HepG2 (cell line): Measurements from ENCODE around the gene KRT71. TPM values are rescaled to one million over a fixed set of nuclear protein-coding genes. Genes with fewer than 3 reads are reported as not detected.

Experiments used
- ATAC-seq: fragments of 200-7000 bp; cut with Tn5 transposase; 3 replicates; pipeline ENCODE4 v1.9.1; 2020; ENCODE audit warnings: mild to moderate bottlenecking, moderate library complexity
- BruUV-seq: library from RNA; stranded (reverse); fragments of 400-500 nt; replicated peaks from 2 replicates; lab custom pipeline; 2021; lab: Mats Ljungman, UMichigan
- CTCF ChIA-PET: fragments of 300-600 bp; formaldehyde crosslinking; extraction: SDS; loops from one replicate; lab custom pipeline; 2021; ENCODE audit warnings: low total read pairs, inconsistent platforms, low intra/inter-chr PET ratio; lab: Yijun Ruan, JAX
- POLR2A ChIA-PET: fragments of 350-600 bp; sonication (Branson Sonifier 250); formaldehyde crosslinking; loops from one replicate; lab custom pipeline; 2020; ENCODE audit warnings: antibody characterized with exemption, inconsistent platforms; lab: Yijun Ruan, JAX
- DNase-seq: peaks from one replicate; pipeline ENCODE4 v3.0.0-alpha.2; 2015; ENCODE audit warnings: low spot score
- FAIRE-seq: peaks from 3 replicates; lab custom pipeline; 2011; peaks lifted over from hg19 to GRCh38; lab: Jason Lieb, UNC
- H2AFZ ChIP-seq: one replicate; pipeline ENCODE4 v1.6.1; 2011; ENCODE audit warnings: low read length, inconsistent platforms
- H3K27ac ChIP-seq: fragments of 300-600 bp; 3 replicates; pipeline ENCODE4 v1.8.0; 2011; ENCODE audit warnings: mixed run types, mild to moderate bottlenecking, mixed read lengths, low read length, inconsistent platforms; ENCODE audit not compliant: insufficient read depth; ENCODE audit errors: extremely low read length
- H3K27me3 ChIP-seq, 2 experiments: fragments of 200-600 bp in 1 of 2; 2 replicates in 1 of 2; 3 replicates in 1 of 2; pipeline versions ENCODE4 v1.6.0 to v1.8.0; 2011; ENCODE audit warnings: low read length in 2 of 2, mild to moderate bottlenecking in 2 of 2, moderate library complexity in 2 of 2, inconsistent platforms in 1 of 2; ENCODE audit not compliant: insufficient read depth in 2 of 2, control insufficient read depth in 1 of 2
- H3K36me3 ChIP-seq, 2 experiments: fragments of 200-600 bp in 1 of 2; replicated peaks in 1 of 2; 2 replicates in 1 of 2; 3 replicates in 1 of 2; pipeline versions ENCODE4 v1.5.1 to v1.8.0; 2011; ENCODE audit warnings: low read length in 2 of 2, inconsistent platforms in 1 of 2; ENCODE audit not compliant: insufficient read depth in 2 of 2, control insufficient read depth in 1 of 2
- H3K4me1 ChIP-seq: 2 replicates; pipeline ENCODE4 v1.5.1; 2012; ENCODE audit warnings: low read length, inconsistent platforms; ENCODE audit not compliant: insufficient read depth
- H3K4me2 ChIP-seq: 2 replicates; pipeline ENCODE4 v1.6.0; 2011; ENCODE audit warnings: low read depth, low read length, inconsistent platforms
- H3K4me3 ChIP-seq, 3 experiments: fragments of 200-600 bp in 1 of 3; sonication (generic), shearing (Covaris generic) in 1 of 3; replicated peaks in 1 of 3; 2 replicates each; pipeline ENCODE4 v1.5.1; 2011 to 2016; ENCODE audit warnings: low read length in 3 of 3, inconsistent platforms in 2 of 3, low read depth in 2 of 3, mild to moderate bottlenecking in 2 of 3, control low read depth in 1 of 3, mixed read lengths in 1 of 3; ENCODE audit not compliant: insufficient read depth in 1 of 3
- H3K79me2 ChIP-seq: one replicate; pipeline ENCODE4 v1.6.1; 2011; ENCODE audit warnings: low read length, inconsistent platforms; ENCODE audit not compliant: insufficient read depth
- H3K9ac ChIP-seq: 2 replicates; pipeline ENCODE4 v1.6.0; 2011; ENCODE audit warnings: mild to moderate bottlenecking, low read depth, low read length, inconsistent platforms; ENCODE audit not compliant: insufficient read depth
- H3K9me3 ChIP-seq: 2 replicates; pipeline ENCODE4 v1.5.1; 2012; ENCODE audit warnings: mild to moderate bottlenecking, low read length
- H4K20me1 ChIP-seq: 2 replicates; pipeline ENCODE4 v1.6.0; 2011; ENCODE audit warnings: inconsistent platforms, mild to moderate bottlenecking, low read length, moderate library complexity; ENCODE audit not compliant: insufficient read depth
- CTCF ChIP-seq: sonication (generic); formaldehyde crosslinking; IDR thresholded peaks from 2 replicates; pipeline ENCODE4 v1.5.0; 2020; ENCODE audit warnings: mild to moderate bottlenecking, missing genetic modification reagents, moderate library complexity
- FOXP4 ChIP-seq: sonication (generic); formaldehyde crosslinking; IDR thresholded peaks from 2 replicates; pipeline ENCODE4 v1.4.0; 2020; ENCODE audit warnings: missing genetic modification reagents
- GZF1 ChIP-seq: sonication (generic); formaldehyde crosslinking; IDR thresholded peaks from 2 replicates; pipeline ENCODE4 v1.5.1; 2020; ENCODE audit warnings: mild to moderate bottlenecking, missing genetic modification reagents
- KLF13 ChIP-seq: sonication (generic); formaldehyde crosslinking; IDR thresholded peaks from 2 replicates; pipeline ENCODE4 v1.4.0; 2020; ENCODE audit warnings: mild to moderate bottlenecking, missing genetic modification reagents
- POLR2AphosphoS2 ChIP-seq: IDR thresholded peaks from 2 replicates; pipeline ENCODE4 v1.6.1; 2011; ENCODE audit warnings: low read depth, low read length, improper control_type of control experiment
- STAG1 ChIP-seq: sonication (generic); formaldehyde crosslinking; IDR thresholded peaks from 2 replicates; pipeline ENCODE4 v1.4.0; 2020; ENCODE audit warnings: missing genetic modification reagents
- TCF7 ChIP-seq: sonication (generic); IDR thresholded peaks from 2 replicates; pipeline ENCODE4 v1.6.1; 2016; ENCODE audit warnings: antibody characterized with exemption, low read depth
- TGIF2 ChIP-seq: IDR thresholded peaks from 2 replicates; pipeline ENCODE4 v1.6.1; 2016; ENCODE audit warnings: control low read depth, missing compliant biosample characterization
- ZFY ChIP-seq: sonication (generic); formaldehyde crosslinking; IDR thresholded peaks from 2 replicates; pipeline ENCODE4 v1.4.0; 2020; ENCODE audit warnings: missing genetic modification reagents
- ZNF18 ChIP-seq: sonication (generic); formaldehyde crosslinking; IDR thresholded peaks from 2 replicates; pipeline ENCODE4 v1.8.0; 2022; ENCODE audit warnings: mild to moderate bottlenecking, missing genetic modification reagents; ENCODE audit not compliant: insufficient replicate concordance
- WGBS: methylation state at CpG from one replicate; pipeline ENCODE4 v1.1.6; 2017; ENCODE audit warnings: low lambda C conversion rate; 5-methylcytosine and 5-hydroxymethylcytosine counted together
- in situ Hi-C: cut with HindIII; loops from 2 replicates; pipeline ENCODE4 v1.10.0; 2017; ENCODE audit warnings: low pct_unique_long_range_greater_than_20kb; ENCODE audit not compliant: extremely low pct_ligation_motif_present
- intact Hi-C: fragments of 100-400 bp; cut with micrococcal nuclease; formaldehyde crosslinking; loops from one replicate; pipeline ENCODE4 v1.10.0; 2022; ENCODE audit not compliant: unreplicated experiment
- polyA plus RNA-seq, 8 experiments: library from polyadenylated mRNA; depleted of rRNA in 3 of 8; stranded (reverse) in 7 of 8; unstranded in 1 of 8; fragments of >200 nt; fragmentation: Illumina TruSeq in 4 of 8; extraction: Trizol in 4 of 8; gene quantifications; 2 replicates each; pipeline versions ENCODE4 v1.2.1 to v1.2.3, GENCODE V29; 2011 to 2016; ENCODE audit warnings: low read depth in 4 of 8, missing spikeins in 1 of 8, mixed read lengths in 1 of 8; ENCODE audit not compliant: insufficient read depth in 1 of 8
- total RNA-seq, 5 experiments: library from RNA; depleted of rRNA; stranded (reverse); fragments of >200 nt; fragmentation: Illumina TruSeq; extraction: Trizol; gene quantifications; 2 replicates each; pipeline ENCODE4 v1.2.3, GENCODE V29; 2016; ENCODE audit warnings: low read depth in 1 of 5

The KRT71 gene
- total and polyA plus RNA-seq, 2 of the 13 experiments (the other 11 are each of a cell fraction or from before 2014, with no cell fraction given), result not detected

GRCh38 chr12:52506858-52507715 lies 45.9 kb downstream of the KRT71 start:
- Histone ChIP-seq H2AFZ (no peak overlapping the region), H3K9ac (no peak overlapping the region), H4K20me1 (no peaks in the 10 kb centered on the region), H3K27me3 (no peaks in the 10 kb centered on the region), H3K4me3 (no peak overlapping the region), H3K4me1 (no peaks in the 10 kb centered on the region), H3K4me2 (no peak overlapping the region), H3K79me2 (no peaks in the 10 kb centered on the region), H3K27ac (no peak overlapping the region), H3K9me3 (peaks cover 14% of the 10 kb centered on the region), H3K36me3 (no peaks in the 10 kb centered on the region)
- ChIA-PET CTCF (interaction anchor here (0.8 kb wide), 1 partner anchor 134 kb away, joined by 5 read pairs; no protein-coding TSS in a partner anchor), POLR2A (no interaction called here)
- in situ Hi-C loops, result no loop called here
- FAIRE-seq (no peak), ATAC-seq (peak; percentile 78), DNase-seq (peak; percentile 17)
- BruUV-seq, result no TSS peak
- intact Hi-C loops, result loop anchor here (2.0 kb wide), 1 partner anchor 350 kb away; no protein-coding TSS in a partner anchor
- 15% methylated on average over 4 of the region's 4 CpGs for WGBS
- no peak for TF ChIP-seq FOXP4 (CRISPR knock-in tag)
- peak; percentile 49 for TF ChIP-seq CTCF (CRISPR knock-in tag)
- TF ChIP-seq POLR2AphosphoS2, result no peak
- peak; percentile 41; the same call in 1 of the 2 replicates for TF ChIP-seq STAG1 (CRISPR knock-in tag)
- no peak for TF ChIP-seq ZNF18 (CRISPR knock-in tag)
- no peak for TF ChIP-seq KLF13 (CRISPR knock-in tag)
- TF ChIP-seq TCF7, result no peak
- TF ChIP-seq ZFY (CRISPR knock-in tag), result no peak
- no peak for TF ChIP-seq TGIF2 (CRISPR knock-in tag)
- TF ChIP-seq GZF1 (CRISPR knock-in tag), result no peak
